AG04449 (cell line): ENCODE measurements around the gene SMARCE1.
"Not testable (repeated sequence)": the region's sequence is repeated elsewhere in the genome, so short reads cannot be mapped to it uniquely, and the experiment has no call there.

Experiments
- CTCF ChIA-PET: fragments of 350-600 bp; formaldehyde crosslinking; extraction: SDS; loops from one replicate; lab custom pipeline; 2021; ENCODE audit warnings: antibody characterized with exemption; lab: Yijun Ruan, JAX
- POLR2A ChIA-PET: fragments of 400-600, 350-600 bp; formaldehyde crosslinking; extraction: SDS; loops from one replicate; lab custom pipeline; 2020; ENCODE audit warnings: antibody characterized with exemption, inconsistent platforms; lab: Yijun Ruan, JAX
- DNase-seq: peaks from one replicate; pipeline ENCODE4 v3.0.0-alpha.2; 2010; ENCODE audit warnings: low read depth, low spot score
- H3K4me3 ChIP-seq: 2 replicates; pipeline ENCODE4 v1.5.1; 2011; ENCODE audit warnings: low read depth, mild to moderate bottlenecking, control low read depth, low read length
- CTCF ChIP-seq: IDR thresholded peaks from one replicate; pipeline ENCODE4 v1.5.1; 2011; ENCODE audit warnings: mild to moderate bottlenecking, moderate library complexity, low read length, control low read depth, inconsistent platforms; ENCODE audit not compliant: insufficient read depth; ENCODE audit errors: missing control alignments

SMARCE1 gene

GRCh38 chr17:40598301-40598618, 49.4 kb downstream of the SMARCE1 start:
- no peak overlapping the region for H3K4me3 ChIP-seq
- no peak for DNase-seq
- TF ChIP-seq CTCF: no peak
- CTCF ChIA-PET: interaction anchor here (0.9 kb wide), 1 partner anchor 19 kb away, joined by 3 read pairs; no protein-coding TSS in a partner anchor
- POLR2A ChIA-PET: no interaction called here

DNA sequence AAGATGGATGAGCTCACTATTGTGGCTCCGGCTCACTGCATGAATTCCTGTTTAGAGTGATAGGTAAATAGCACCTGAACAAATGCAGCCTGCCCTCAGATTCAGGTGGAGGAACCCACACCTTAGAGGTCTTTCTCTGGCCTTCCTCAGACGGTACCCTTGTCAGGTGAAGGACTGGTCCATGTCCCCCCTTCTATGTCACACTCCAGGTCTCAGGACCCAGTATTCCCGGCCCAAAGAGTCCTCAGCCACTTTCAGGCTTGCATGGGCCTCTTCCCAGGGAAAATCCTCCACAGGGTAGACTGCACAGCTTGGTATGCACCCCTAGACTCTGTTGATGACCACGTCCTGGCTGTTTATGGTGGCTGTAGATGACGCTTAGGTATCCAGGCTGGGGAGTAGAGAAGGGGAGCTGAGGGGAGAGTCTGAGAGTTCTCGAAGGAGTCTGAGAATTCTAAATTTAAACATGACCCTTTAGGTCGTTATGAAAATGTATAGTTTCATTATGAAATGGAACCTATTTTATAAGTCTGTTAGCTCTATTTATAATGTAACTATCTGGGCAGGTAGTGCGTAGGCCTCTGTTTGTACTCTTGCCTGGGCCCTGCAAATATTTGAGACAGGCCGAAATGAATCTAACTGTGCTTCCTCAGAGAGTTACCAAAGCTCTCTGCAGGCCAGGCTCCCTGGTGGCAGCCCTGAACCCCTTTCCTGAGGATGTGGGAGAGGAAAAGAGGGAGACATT, 49.9 kb downstream of the SMARCE1 start:
- CTCF ChIA-PET: interaction anchor here (0.9 kb wide), 1 partner anchor 20 kb away, joined by 3 read pairs; no protein-coding TSS in a partner anchor
- H3K4me3 ChIP-seq: no peak overlapping the region
- TF ChIP-seq CTCF: no peak
- POLR2A ChIA-PET: no interaction called here
- no peak for DNase-seq

- no peak for DNase-seq
- TF ChIP-seq CTCF: no peak
- ChIA-PET POLR2A (no interaction called here), CTCF (no interaction called here)
- no peak overlapping the region for H3K4me3 ChIP-seq
Observed at GRCh38 chr17:40597156-40597555, 50.5 kb downstream of the SMARCE1 start.

- no peak for TF ChIP-seq CTCF
- DNase-seq: no peak
- POLR2A ChIA-PET: no interaction called here
- no peak overlapping the region for H3K4me3 ChIP-seq
- CTCF ChIA-PET: interaction anchor here (0.6 to 1.0 kb wide), 2 partner anchors 13 to 61 kb away, joined by 3 read pairs; no protein-coding TSS in a partner anchor
Observed at GRCh38 chr17:40596261-40596919, 51.2 kb downstream of the SMARCE1 start.

GRCh38 chr17:40590742-40591141, 56.9 kb downstream of the SMARCE1 start:
- ChIA-PET POLR2A (no interaction called here), CTCF (interaction anchor here (1.1 kb wide), 1 partner anchor 31 kb away, joined by 3 read pairs; no protein-coding TSS in a partner anchor)
- no peak for TF ChIP-seq CTCF
- DNase-seq: no peak
- no peak overlapping the region for H3K4me3 ChIP-seq

DNA sequence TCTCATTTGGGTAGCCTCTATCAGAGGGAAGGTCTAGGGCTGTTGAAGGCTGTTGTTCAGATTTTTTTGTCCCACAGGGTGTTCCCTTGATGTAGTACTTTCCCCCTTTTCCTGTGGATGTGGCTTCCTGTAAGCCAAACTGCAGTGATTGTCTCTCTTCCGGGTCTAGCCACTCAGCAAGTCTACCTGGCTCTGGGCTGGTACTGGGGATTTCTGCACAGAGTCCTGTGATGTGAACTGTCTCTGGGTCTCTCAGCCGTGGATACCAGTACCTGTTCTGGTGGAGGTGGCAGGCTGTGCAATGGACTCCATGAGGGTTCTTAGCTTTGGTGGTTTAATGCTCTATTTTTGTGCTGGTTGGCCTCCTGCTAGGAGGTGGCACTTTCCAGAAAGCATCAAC, 59.1 kb downstream of the SMARCE1 start:
- ChIA-PET POLR2A (no interaction called here), CTCF (interaction anchor here (1.5 kb wide), 1 partner anchor 15 kb away, joined by 3 read pairs; no protein-coding TSS in a partner anchor)
- DNase-seq: no peak
- no peak overlapping the region for H3K4me3 ChIP-seq
- TF ChIP-seq CTCF: no peak

DNA sequence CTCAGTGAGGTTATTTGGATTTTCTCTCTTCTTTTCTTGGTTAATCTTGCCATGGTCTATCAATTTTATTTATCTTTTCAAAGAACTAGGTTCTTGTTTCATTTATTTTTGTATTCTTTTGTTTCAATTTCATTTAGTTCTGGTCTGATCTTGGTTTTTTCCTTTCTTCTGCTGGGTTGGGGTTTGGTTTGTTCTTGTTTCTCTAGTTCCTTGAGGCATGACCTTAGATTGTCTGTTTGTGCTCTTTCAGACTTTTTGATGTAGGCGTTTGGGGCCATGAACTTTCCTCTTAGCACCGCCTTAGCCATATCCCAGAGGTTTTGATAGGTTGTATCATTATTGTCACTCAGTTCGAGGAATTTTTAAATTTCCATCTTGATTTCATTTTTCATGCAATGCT, 61.4 kb downstream of the SMARCE1 start:
- H3K4me3 ChIP-seq, POLR2A ChIA-PET, DNase-seq: not testable (repeated sequence)
- CTCF ChIA-PET: interaction anchor here (1.0 to 1.2 kb wide), 2 partner anchors 10 to 26 kb away, joined by 3 read pairs; no protein-coding TSS in a partner anchor

- CTCF ChIA-PET: interaction anchor here (1.2 kb wide), 1 partner anchor 35 kb away, joined by 3 read pairs; no protein-coding TSS in a partner anchor
- DNase-seq, POLR2A ChIA-PET, H3K4me3 ChIP-seq: not testable (repeated sequence)
Observed at GRCh38 chr17:40584950-40585349, 62.7 kb downstream of the SMARCE1 start.
